GM19468 (cell line): ENCODE results near the gene BCL2L1.
"Not testable (repeated sequence)": the region's sequence is repeated elsewhere in the genome, so short reads cannot be mapped to it uniquely, and the experiment has no call there.

ENCODE experiments used
- ATAC-seq: cut with Tn5 transposase; IDR thresholded peaks from one replicate; pipeline ENCODE4 v1.9.1; 2021; ENCODE audit warnings: mild to moderate bottlenecking, moderate library complexity, moderate number of reproducible peaks; ENCODE audit not compliant: unreplicated experiment; ENCODE audit errors: extremely low read depth

Gene BCL2L1

DNA sequence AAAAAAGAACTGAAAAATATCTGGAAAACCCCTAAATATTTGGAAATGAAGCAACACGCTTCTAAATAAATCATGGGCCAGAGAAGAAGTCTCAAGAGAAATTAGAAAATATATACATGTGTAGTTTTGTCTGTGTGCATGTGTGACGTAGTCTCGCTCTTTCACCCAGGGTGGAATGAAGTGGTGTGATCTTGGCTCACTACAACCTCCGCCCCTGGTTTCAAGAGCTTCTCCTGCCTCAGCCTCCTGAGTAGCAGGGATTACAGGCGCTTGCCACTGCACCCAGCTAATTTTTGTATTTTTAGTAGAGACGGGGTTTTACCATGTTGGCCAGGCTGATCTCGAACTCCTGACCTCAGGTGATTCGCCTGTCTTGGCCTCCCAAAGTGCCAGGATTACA lies 96.1 kb downstream of the BCL2L1 start:
- not testable (repeated sequence) for ATAC-seq

DNA sequence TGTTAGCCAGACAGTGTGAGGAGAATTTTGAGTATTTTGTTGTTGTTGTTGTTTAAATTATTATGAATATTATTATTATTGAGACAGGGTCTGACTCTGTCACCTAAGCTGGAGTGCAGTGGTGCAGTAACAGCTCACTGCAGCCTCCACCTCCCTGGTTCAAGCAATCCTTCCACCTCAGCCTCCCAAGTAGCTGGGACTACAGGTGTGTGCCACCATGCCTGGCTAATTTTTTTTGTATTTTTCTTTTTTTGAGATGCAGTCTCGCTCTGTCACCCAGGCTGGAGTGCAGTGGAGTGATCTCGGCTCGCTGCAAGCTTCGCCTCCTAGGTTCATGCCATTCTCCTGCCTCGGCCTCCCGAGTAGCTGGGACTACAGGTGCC lies 99.6 kb downstream of the BCL2L1 start:
- not testable (repeated sequence) for ATAC-seq

DNA sequence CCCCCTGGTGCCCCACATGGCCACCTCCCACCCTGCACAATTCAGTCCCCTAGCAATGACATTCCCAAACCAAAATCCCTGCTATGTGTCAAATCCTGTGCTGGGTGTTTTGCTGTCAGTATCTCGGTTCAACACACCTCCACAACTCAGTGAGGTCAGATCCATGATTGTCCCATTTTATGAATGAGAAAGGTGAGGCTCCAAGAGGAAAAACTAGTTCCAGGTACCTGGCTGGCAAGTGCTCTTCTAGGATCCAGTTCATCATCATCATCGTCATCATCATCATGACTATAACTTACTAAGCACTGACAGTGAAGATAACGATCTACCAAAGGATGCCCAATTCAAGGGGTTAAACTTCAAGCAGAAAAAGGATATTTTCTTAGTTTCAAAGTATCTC lies 102.4 kb downstream of the BCL2L1 start:
- ATAC-seq = no peak

DNA sequence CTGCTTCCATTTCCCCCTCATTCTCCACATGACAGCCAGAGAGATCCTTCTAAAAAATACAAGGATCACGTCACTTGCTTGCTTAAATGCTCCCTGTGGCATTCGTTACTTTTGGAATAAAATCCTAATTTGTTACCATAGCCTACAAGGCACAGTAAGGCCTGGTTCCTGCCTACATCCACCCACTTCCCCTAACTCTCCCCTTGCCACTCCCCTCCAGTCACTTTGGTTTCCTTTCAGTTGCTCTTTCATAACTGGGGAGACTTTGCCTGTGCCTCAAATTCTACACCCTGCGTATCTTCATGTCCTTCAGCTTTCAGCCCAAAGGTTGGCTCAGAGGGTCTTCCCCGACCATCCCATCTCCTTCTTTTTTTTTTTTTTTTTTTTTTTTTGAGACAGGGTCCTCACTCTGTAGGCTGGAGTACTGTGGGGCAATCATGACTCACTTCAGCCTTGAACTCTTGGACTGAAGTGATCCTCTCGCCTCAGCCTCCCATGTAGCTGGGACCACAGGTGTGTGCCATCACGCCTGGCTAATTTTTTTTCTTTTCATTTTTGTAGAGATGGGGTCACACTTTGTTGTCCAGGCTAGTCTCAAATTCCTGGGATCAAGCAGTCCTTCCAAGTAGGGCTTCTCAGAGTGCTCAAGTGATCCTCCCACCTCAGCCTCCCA lies 105.1 kb downstream of the BCL2L1 start:
- no peak for ATAC-seq

DNA sequence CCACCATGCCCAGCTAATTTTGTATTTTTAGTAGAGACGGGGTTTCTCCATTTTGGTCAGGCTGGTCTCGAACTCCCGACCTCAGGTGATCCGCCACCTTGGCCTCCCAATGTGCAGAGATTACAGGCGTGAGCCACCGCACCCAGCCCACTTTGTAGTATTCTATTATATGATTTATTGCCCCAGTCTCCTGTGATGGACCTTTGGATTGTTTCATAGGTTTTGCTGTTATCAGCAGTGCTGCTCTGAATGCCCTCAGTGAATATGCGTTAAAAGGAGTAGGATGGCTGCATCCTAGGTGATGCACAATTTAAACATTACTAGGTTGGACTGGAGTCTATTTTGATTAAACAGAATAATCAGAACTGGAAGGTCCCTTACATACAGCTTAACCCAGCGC lies 107.3 kb downstream of the BCL2L1 start:
- no peak for ATAC-seq
